ENCODE data around the gene SRSF11. TPM values are rescaled to one million over a fixed set of nuclear protein-coding genes. Genes with fewer than 3 reads are reported as not detected.

SRSF11 gene
- total RNA-seq, 5 donors from 2014 or later (not counting 1 experiment from before 2014, with no cell fraction given), result 291 to 374 (median 302) TPM

- 93% methylated on average over 2 of the region's 5 CpGs for WGBS (ENCODE audit: insufficient coverage)
- no peak for ATAC-seq (replicated peaks in 1 of 4)
Observed at GRCh38 chr1:70277875-70278274, 56.7 kb downstream of the SRSF11 start.

GRCh38 chr1:70278710-70279109 is 57.5 kb downstream of the SRSF11 start:
- peaks cover 0 to 24% of the 10 kb centered on the region in 2 donors for H3K36me3 ChIP-seq (ENCODE audit: control insufficient read depth in 2 of 2, extremely low read depth in 1 of 2, insufficient read depth in 1 of 2, low read length in 1 of 2)
- no peak for DNase-seq
- POLR2A ChIA-PET, result interaction anchor here in 1 of 2 donors (0.6 kb wide), 2 partner anchors 15 to 112 kb away, joined by 4 to 6 read pairs; no protein-coding TSS in a partner anchor
- no peaks in the 10 kb centered on the region for H3K27me3 ChIP-seq (replicated peaks in 1 of 2; ENCODE audit: control insufficient read depth in 2 of 2, extremely low read depth in 1 of 2, insufficient read depth in 2 of 2, low read length in 1 of 2)
- H3K9me3 Mint-ChIP-seq, result no peaks in the 10 kb centered on the region
- no peaks in the 10 kb centered on the region for H3K9me3 ChIP-seq
- H3K36me3 Mint-ChIP-seq, result peaks cover 28% of the 10 kb centered on the region
- WGBS (ENCODE audit: insufficient coverage), result no CpG with 5 or more reads among the region's 1 CpG
- H3K4me1 ChIP-seq (ENCODE audit: control insufficient read depth in 1 of 2, extremely low read depth in 1 of 2, insufficient read depth in 2 of 2, low read length in 2 of 2), result no peaks in the 10 kb centered on the region
- H3K4me3 ChIP-seq (ENCODE audit: control insufficient read depth in 1 of 2, extremely low read depth in 1 of 2, low read length in 1 of 2), result no peak overlapping the region
- CTCF ChIA-PET, result no interaction called here
- no peak overlapping the region for H3K4me3 Mint-ChIP-seq
- H3K27ac ChIP-seq (ENCODE audit: low read length), result no peak overlapping the region
- H3K27ac Mint-ChIP-seq, result no peak overlapping the region
- H3K27me3 Mint-ChIP-seq, result no peaks in the 10 kb centered on the region
- no peak for ATAC-seq (replicated peaks in 1 of 4)
- H3K4me1 Mint-ChIP-seq, result peaks cover 0 to 3% (median 0%) of the 10 kb centered on the region in 3 donors

More at GRCh38 chr1:70277875-70278274, 56.7 kb downstream of the SRSF11 start:
- no peaks in the 10 kb centered on the region for H3K27me3 Mint-ChIP-seq
- H3K27me3 ChIP-seq (replicated peaks in 1 of 2; ENCODE audit: control insufficient read depth in 2 of 2, extremely low read depth in 1 of 2, insufficient read depth in 2 of 2, low read length in 1 of 2), result no peaks in the 10 kb centered on the region
- POLR2A ChIA-PET, result no interaction called here
- H3K36me3 ChIP-seq (ENCODE audit: control insufficient read depth in 2 of 2, extremely low read depth in 1 of 2, insufficient read depth in 1 of 2, low read length in 1 of 2), result peaks cover 0 to 29% of the 10 kb centered on the region in 2 donors
- H3K4me1 Mint-ChIP-seq, result peaks cover 0 to 3% (median 0%) of the 10 kb centered on the region in 3 donors
- H3K9me3 ChIP-seq, result no peaks in the 10 kb centered on the region
- no peak overlapping the region for H3K27ac ChIP-seq (ENCODE audit: low read length)
- H3K9me3 Mint-ChIP-seq, result no peaks in the 10 kb centered on the region
- DNase-seq, result no peak
- H3K4me1 ChIP-seq (ENCODE audit: control insufficient read depth in 1 of 2, extremely low read depth in 1 of 2, insufficient read depth in 2 of 2, low read length in 2 of 2), result no peaks in the 10 kb centered on the region
- no peak overlapping the region for H3K4me3 ChIP-seq (ENCODE audit: control insufficient read depth in 1 of 2, extremely low read depth in 1 of 2, low read length in 1 of 2)
- CTCF ChIA-PET, result no interaction called here
- no peak overlapping the region for H3K4me3 Mint-ChIP-seq
- peaks cover 33% of the 10 kb centered on the region for H3K36me3 Mint-ChIP-seq
- no peak overlapping the region for H3K27ac Mint-ChIP-seq

GRCh38 chr1:70284366-70284765 is 63.2 kb downstream of the SRSF11 start:
- H3K9me3 ChIP-seq, result no peaks in the 10 kb centered on the region
- CTCF ChIA-PET, result no interaction called here
- peaks cover 30% of the 10 kb centered on the region for H3K36me3 Mint-ChIP-seq
- no peaks in the 10 kb centered on the region for H3K9me3 Mint-ChIP-seq
- no peaks in the 10 kb centered on the region for H3K27me3 Mint-ChIP-seq
- no peaks in the 10 kb centered on the region for H3K4me1 ChIP-seq (ENCODE audit: control insufficient read depth in 1 of 2, extremely low read depth in 1 of 2, insufficient read depth in 2 of 2, low read length in 2 of 2)
- H3K27ac ChIP-seq (ENCODE audit: low read length), result no peak overlapping the region
- H3K27ac Mint-ChIP-seq, result no peak overlapping the region
- DNase-seq (no peak), ATAC-seq (replicated peaks in 1 of 4) (no peak)
- H3K4me1 Mint-ChIP-seq, result peaks cover 0 to 5% (median 4%) of the 10 kb centered on the region in 3 donors
- WGBS (ENCODE audit: insufficient coverage), result no CpG with 5 or more reads among the region's 2 CpGs
- H3K36me3 ChIP-seq (ENCODE audit: control insufficient read depth in 2 of 2, extremely low read depth in 1 of 2, insufficient read depth in 1 of 2, low read length in 1 of 2), result peaks cover 0 to 10% of the 10 kb centered on the region in 2 donors
- H3K4me3 ChIP-seq (ENCODE audit: control insufficient read depth in 1 of 2, extremely low read depth in 1 of 2, low read length in 1 of 2), result no peak overlapping the region
- H3K27me3 ChIP-seq (replicated peaks in 1 of 2; ENCODE audit: control insufficient read depth in 2 of 2, extremely low read depth in 1 of 2, insufficient read depth in 2 of 2, low read length in 1 of 2), result no peaks in the 10 kb centered on the region
- POLR2A ChIA-PET, result interaction anchor here in 1 of 2 donors (0.7 kb wide), 1 partner anchor 29 kb away, joined by 3 read pairs; no protein-coding TSS in a partner anchor
- H3K4me3 Mint-ChIP-seq, result no peak overlapping the region

GRCh38 chr1:70286453-70286852 is 65.3 kb downstream of the SRSF11 start:
- POLR2A ChIA-PET, result no interaction called here
- 91% methylated on average over 4 of the region's 5 CpGs for WGBS (ENCODE audit: insufficient coverage)
- no peak for DNase-seq

GRCh38 chr1:70288166-70288565 is 67.0 kb downstream of the SRSF11 start:
- Mint-ChIP-seq H3K9me3 (no peaks in the 10 kb centered on the region), H3K4me3 (no peak overlapping the region), H3K27ac (no peak overlapping the region), H3K4me1 (peaks cover 0 to 4% (median 2%) of the 10 kb centered on the region in 3 donors), H3K27me3 (no peaks in the 10 kb centered on the region), H3K36me3 (peaks cover 28% of the 10 kb centered on the region)
- no peaks in the 10 kb centered on the region for H3K9me3 ChIP-seq
- no peak overlapping the region for H3K27ac ChIP-seq (ENCODE audit: low read length)
- no peak for DNase-seq
- H3K4me1 ChIP-seq (ENCODE audit: control insufficient read depth in 1 of 2, extremely low read depth in 1 of 2, insufficient read depth in 2 of 2, low read length in 2 of 2), result no peaks in the 10 kb centered on the region
- H3K36me3 ChIP-seq (ENCODE audit: control insufficient read depth in 2 of 2, extremely low read depth in 1 of 2, insufficient read depth in 1 of 2, low read length in 1 of 2), result peaks cover 0 to 33% of the 10 kb centered on the region in 2 donors
- ChIA-PET CTCF (no interaction called here), POLR2A (interaction anchor here in 1 of 2 donors (0.7 kb wide), 1 partner anchor 90 kb away, joined by 5 read pairs; no protein-coding TSS in a partner anchor)
- no peak for ATAC-seq (replicated peaks in 1 of 4)
- H3K27me3 ChIP-seq (replicated peaks in 1 of 2; ENCODE audit: control insufficient read depth in 2 of 2, extremely low read depth in 1 of 2, insufficient read depth in 2 of 2, low read length in 1 of 2), result no peaks in the 10 kb centered on the region
- no peak overlapping the region for H3K4me3 ChIP-seq (ENCODE audit: control insufficient read depth in 1 of 2, extremely low read depth in 1 of 2, low read length in 1 of 2)

More at GRCh38 chr1:70286453-70286852, 65.3 kb downstream of the SRSF11 start:
- H3K27me3 Mint-ChIP-seq, result no peaks in the 10 kb centered on the region
- H3K4me3 Mint-ChIP-seq, result no peak overlapping the region
- H3K9me3 Mint-ChIP-seq, result no peaks in the 10 kb centered on the region
- H3K27ac ChIP-seq (ENCODE audit: low read length), result no peak overlapping the region
- H3K27me3 ChIP-seq (replicated peaks in 1 of 2; ENCODE audit: control insufficient read depth in 2 of 2, extremely low read depth in 1 of 2, insufficient read depth in 2 of 2, low read length in 1 of 2), result no peaks in the 10 kb centered on the region
- no peaks in the 10 kb centered on the region for H3K9me3 ChIP-seq
- H3K36me3 ChIP-seq (ENCODE audit: control insufficient read depth in 2 of 2, extremely low read depth in 1 of 2, insufficient read depth in 1 of 2, low read length in 1 of 2), result peaks cover 0 to 23% of the 10 kb centered on the region in 2 donors
- peaks cover 0 to 4% (median 2%) of the 10 kb centered on the region in 3 donors for H3K4me1 Mint-ChIP-seq
- H3K4me1 ChIP-seq (ENCODE audit: control insufficient read depth in 1 of 2, extremely low read depth in 1 of 2, insufficient read depth in 2 of 2, low read length in 2 of 2), result no peaks in the 10 kb centered on the region
- CTCF ChIA-PET, result no interaction called here
- no peak overlapping the region for H3K27ac Mint-ChIP-seq
- ATAC-seq (replicated peaks in 1 of 4), result no peak
- H3K4me3 ChIP-seq (ENCODE audit: control insufficient read depth in 1 of 2, extremely low read depth in 1 of 2, low read length in 1 of 2), result no peak overlapping the region
- peaks cover 19% of the 10 kb centered on the region for H3K36me3 Mint-ChIP-seq

GRCh38 chr1:70290218-70290617 is 69.0 kb downstream of the SRSF11 start:
- H3K4me1 Mint-ChIP-seq, result peaks cover 0 to 5% (median 4%) of the 10 kb centered on the region in 3 donors
- CTCF ChIA-PET, result no interaction called here
- POLR2A ChIA-PET, result interaction anchor here (0.6 to 0.7 kb wide), 3 partner anchors 120 to 791 kb away, joined by 3 to 4 read pairs (median 3); no protein-coding TSS in a partner anchor
- no peaks in the 10 kb centered on the region for H3K9me3 Mint-ChIP-seq
- no peak overlapping the region for H3K4me3 Mint-ChIP-seq
- H3K27ac Mint-ChIP-seq, result no peak overlapping the region
- Histone ChIP-seq H3K27ac (ENCODE audit: low read length) (no peak overlapping the region), H3K4me3 (ENCODE audit: control insufficient read depth in 1 of 2, extremely low read depth in 1 of 2, low read length in 1 of 2) (no peak overlapping the region), H3K36me3 (ENCODE audit: control insufficient read depth in 2 of 2, extremely low read depth in 1 of 2, insufficient read depth in 1 of 2, low read length in 1 of 2) (peaks cover 0 to 48% of the 10 kb centered on the region in 2 donors), H3K4me1 (ENCODE audit: control insufficient read depth in 1 of 2, extremely low read depth in 1 of 2, insufficient read depth in 2 of 2, low read length in 2 of 2) (no peaks in the 10 kb centered on the region), H3K27me3 (replicated peaks in 1 of 2; ENCODE audit: control insufficient read depth in 2 of 2, extremely low read depth in 1 of 2, insufficient read depth in 2 of 2, low read length in 1 of 2) (no peaks in the 10 kb centered on the region), H3K9me3 (no peaks in the 10 kb centered on the region)
- no peaks in the 10 kb centered on the region for H3K27me3 Mint-ChIP-seq
- ATAC-seq (replicated peaks in 1 of 4) (no peak), DNase-seq (no peak)
- no CpG with 5 or more reads among the region's 1 CpG for WGBS (ENCODE audit: insufficient coverage)
- H3K36me3 Mint-ChIP-seq, result peaks cover 36% of the 10 kb centered on the region

Data from T-cell (primary cell).